A673 (cell line): ENCODE results near the gene AGBL3. TPM values are rescaled to one million over a fixed set of nuclear protein-coding genes. Genes with fewer than 3 reads are reported as not detected.

ENCODE experiments used
- BruUV-seq: library from RNA; stranded (reverse); fragments of 400-500 nt; replicated peaks from 2 replicates; lab custom pipeline; 2021; lab: Mats Ljungman, UMichigan
- CTCF ChIA-PET: fragments of 300-600 bp; sonication (Branson Sonifier 250); formaldehyde crosslinking; loops from one replicate; lab custom pipeline; 2022; ENCODE audit warnings: antibody characterized with exemption; lab: Charles Lee
- POLR2A ChIA-PET: fragments of 300-600 bp; sonication (Branson Sonifier 250); formaldehyde crosslinking; loops from one replicate; lab custom pipeline; 2022; ENCODE audit warnings: antibody characterized with exemption; ENCODE audit not compliant: low non-redundant PET; lab: Charles Lee
- DNase-seq: peaks from one replicate; pipeline ENCODE4 v3.0.0-alpha.2; 2015; ENCODE audit warnings: low spot score
- H3K27ac ChIP-seq: fragments of 200-600 bp; sonication (generic); 2 replicates; pipeline ENCODE4 v1.5.1; 2016; ENCODE audit warnings: mixed run types, low read depth, mild to moderate bottlenecking, mixed read lengths, antibody characterized with exemption, low read length; ENCODE audit not compliant: poor library complexity, severe bottlenecking
- H3K27me3 ChIP-seq: fragments of 200-600 bp; sonication (generic); replicated peaks from 2 replicates; pipeline ENCODE4 v1.6.1; 2017; ENCODE audit warnings: mixed run types, low read depth, mild to moderate bottlenecking, mixed read lengths, antibody characterized with exemption, low read length; ENCODE audit not compliant: insufficient read depth, poor library complexity
- H3K36me3 ChIP-seq: fragments of 200-600 bp; sonication (generic); 2 replicates; pipeline ENCODE4 v1.6.1; 2016; ENCODE audit warnings: mixed run types, mild to moderate bottlenecking, mixed read lengths, antibody characterized with exemption, low read length; ENCODE audit not compliant: insufficient read depth, poor library complexity, severe bottlenecking
- H3K4me1 ChIP-seq: fragments of 200-600 bp; sonication (generic); 2 replicates; pipeline ENCODE4 v1.6.1; 2017; ENCODE audit warnings: mixed run types, mild to moderate bottlenecking, mixed read lengths, antibody characterized with exemption, low read length; ENCODE audit not compliant: insufficient read depth, poor library complexity, severe bottlenecking
- H3K4me3 ChIP-seq: fragments of 200-600 bp; sonication (generic); 2 replicates; pipeline ENCODE4 v1.5.1; 2016; ENCODE audit warnings: low read depth, mixed run types, mild to moderate bottlenecking, mixed read lengths, low read length; ENCODE audit not compliant: poor library complexity, severe bottlenecking
- H3K9me3 ChIP-seq: fragments of 200-600 bp; sonication (generic); 2 replicates; pipeline ENCODE4 v1.6.1; 2016; ENCODE audit warnings: mixed run types, low read depth, mild to moderate bottlenecking, mixed read lengths, antibody characterized with exemption, low read length; ENCODE audit not compliant: poor library complexity, severe bottlenecking
- EZH2 ChIP-seq: fragments of 200-600 bp; sonication (generic); IDR thresholded peaks from 2 replicates; pipeline ENCODE4 v1.6.1; 2017; ENCODE audit warnings: borderline replicate concordance, low read depth, mild to moderate bottlenecking, mixed read lengths, antibody characterized with exemption, low read length; ENCODE audit not compliant: poor library complexity, severe bottlenecking
- intact Hi-C: fragments of 100-400 bp; cut with micrococcal nuclease; formaldehyde crosslinking; loops from one replicate; pipeline ENCODE4 v1.10.0; 2022; ENCODE audit not compliant: unreplicated experiment
- total RNA-seq: library from RNA; stranded (reverse); gene quantifications from 2 replicates; pipeline ENCODE4 v1.2.3, GENCODE V29; 2021
- TF ChIP-seq, protein P1 (sequence below): fragments of 300-800, 200-600 bp; sonication (generic); conservative IDR thresholded peaks from 2 replicates; pipeline ENCODE4 v1.5.1; 2017; ENCODE audit warnings: low read depth, mild to moderate bottlenecking, antibody characterized with exemption, low read length, moderate library complexity, mixed read lengths

Gene AGBL3
- total RNA-seq, 1 experiment from 2014 or later, result 2.9 TPM

DNA sequence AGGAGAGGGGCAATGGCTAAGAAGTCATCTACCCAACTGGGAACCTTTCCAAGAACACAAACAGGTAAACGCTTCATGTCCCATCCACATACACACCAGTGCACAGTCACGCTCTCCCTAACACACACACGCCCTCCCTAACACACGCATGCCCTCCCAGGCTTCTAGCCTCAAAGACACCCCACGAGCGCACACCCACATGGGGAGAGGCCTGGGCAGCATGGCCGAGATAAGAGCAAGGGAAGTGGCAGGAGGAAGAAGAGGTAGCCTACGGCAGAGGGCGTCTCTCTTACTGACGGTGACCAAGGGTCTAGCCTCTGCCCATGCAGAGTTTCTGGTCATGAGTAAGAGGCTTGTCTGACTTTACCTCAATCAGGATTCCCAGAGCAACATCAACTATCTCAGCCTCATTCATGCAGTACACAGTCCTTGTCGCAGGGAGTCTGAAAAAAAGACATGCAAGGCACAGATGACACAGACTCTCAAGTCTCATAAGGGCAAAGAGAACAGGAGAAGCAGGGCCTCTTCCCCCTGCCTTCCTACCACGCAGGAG, 181.1 kb downstream of the AGBL3 start:
- no peak overlapping the region for H3K4me3 ChIP-seq
- H3K27me3 ChIP-seq, result no peaks in the 10 kb centered on the region
- BruUV-seq, result no TSS peak
- ChIA-PET CTCF (no interaction called here), POLR2A (no interaction called here)
- TF ChIP-seq, protein P1, sequence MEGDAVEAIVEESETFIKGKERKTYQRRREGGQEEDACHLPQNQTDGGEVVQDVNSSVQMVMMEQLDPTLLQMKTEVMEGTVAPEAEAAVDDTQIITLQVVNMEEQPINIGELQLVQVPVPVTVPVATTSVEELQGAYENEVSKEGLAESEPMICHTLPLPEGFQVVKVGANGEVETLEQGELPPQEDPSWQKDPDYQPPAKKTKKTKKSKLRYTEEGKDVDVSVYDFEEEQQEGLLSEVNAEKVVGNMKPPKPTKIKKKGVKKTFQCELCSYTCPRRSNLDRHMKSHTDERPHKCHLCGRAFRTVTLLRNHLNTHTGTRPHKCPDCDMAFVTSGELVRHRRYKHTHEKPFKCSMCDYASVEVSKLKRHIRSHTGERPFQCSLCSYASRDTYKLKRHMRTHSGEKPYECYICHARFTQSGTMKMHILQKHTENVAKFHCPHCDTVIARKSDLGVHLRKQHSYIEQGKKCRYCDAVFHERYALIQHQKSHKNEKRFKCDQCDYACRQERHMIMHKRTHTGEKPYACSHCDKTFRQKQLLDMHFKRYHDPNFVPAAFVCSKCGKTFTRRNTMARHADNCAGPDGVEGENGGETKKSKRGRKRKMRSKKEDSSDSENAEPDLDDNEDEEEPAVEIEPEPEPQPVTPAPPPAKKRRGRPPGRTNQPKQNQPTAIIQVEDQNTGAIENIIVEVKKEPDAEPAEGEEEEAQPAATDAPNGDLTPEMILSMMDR, result no peak
- no peak for TF ChIP-seq EZH2
- no peak overlapping the region for H3K27ac ChIP-seq
- intact Hi-C loops, result no loop called here
- no peak for DNase-seq
- peaks cover 5% of the 10 kb centered on the region for H3K9me3 ChIP-seq
- peaks cover 7% of the 10 kb centered on the region for H3K4me1 ChIP-seq
- H3K36me3 ChIP-seq, result peaks cover 30% of the 10 kb centered on the region

DNA sequence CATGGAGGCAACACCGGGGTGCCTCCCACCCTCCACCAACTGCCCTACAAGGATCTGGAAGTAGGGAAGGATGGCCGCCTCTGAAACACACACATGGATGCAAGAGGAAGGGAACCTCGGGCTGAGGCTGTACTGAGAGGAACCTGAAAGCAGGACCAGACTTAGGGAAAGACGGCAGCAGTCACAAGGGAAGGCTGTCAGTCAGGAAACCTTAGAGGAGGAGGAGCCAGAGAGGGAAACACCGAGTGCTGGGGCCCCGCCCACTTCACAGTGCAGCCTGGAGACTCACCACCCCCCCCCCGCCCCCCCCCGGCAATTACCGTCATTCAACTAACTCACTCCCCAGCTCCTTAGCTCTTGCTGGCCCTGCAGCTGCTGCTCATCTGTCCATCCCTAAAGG, 181.7 kb downstream of the AGBL3 start:
- Histone ChIP-seq H3K36me3 (peaks cover 30% of the 10 kb centered on the region), H3K4me1 (peaks cover 7% of the 10 kb centered on the region), H3K27me3 (no peaks in the 10 kb centered on the region), H3K9me3 (peaks cover under 1% of the 10 kb centered on the region), H3K27ac (no peak overlapping the region), H3K4me3 (no peak overlapping the region)
- ChIA-PET CTCF (no interaction called here), POLR2A (no interaction called here)
- DNase-seq, result no peak
- BruUV-seq, result no TSS peak
- intact Hi-C loops, result no loop called here
- TF ChIP-seq, protein P1, result no peak
- no peak for TF ChIP-seq EZH2

DNA sequence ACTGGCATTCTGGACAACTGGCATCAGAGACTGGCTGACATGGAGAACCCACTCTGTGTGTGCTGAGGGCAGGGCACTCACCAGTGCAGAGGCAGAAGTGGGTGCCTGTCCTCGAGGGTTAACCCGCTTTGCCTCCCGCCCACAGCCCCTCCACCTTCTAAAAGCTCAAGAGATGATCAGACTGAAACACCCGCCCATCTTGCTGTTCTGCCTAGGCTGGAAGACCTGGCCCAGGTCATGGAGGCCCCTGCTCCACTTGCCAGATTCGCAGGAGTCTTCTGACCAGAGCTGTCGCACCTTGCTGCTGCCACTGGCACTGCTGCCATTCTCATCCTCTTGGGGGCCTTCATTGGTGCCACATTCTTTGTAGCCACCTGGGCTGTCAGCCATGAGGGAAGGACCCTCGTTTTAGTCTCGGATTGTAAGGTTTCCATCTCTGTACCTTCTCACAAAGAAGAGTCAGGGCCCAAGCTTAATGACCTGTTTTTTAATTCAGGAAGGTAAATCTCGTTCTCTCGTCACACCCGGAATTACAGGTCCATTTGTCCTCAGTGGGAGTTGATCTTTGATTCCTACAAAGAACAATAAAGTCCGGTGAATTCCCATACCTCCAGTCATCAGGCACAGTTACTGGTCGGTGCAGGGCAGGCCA, 182.3 kb downstream of the AGBL3 start:
- H3K36me3 ChIP-seq, result peaks cover 30% of the 10 kb centered on the region
- POLR2A ChIA-PET, result no interaction called here

More for the DNA sequence above, 182.3 kb downstream of the AGBL3 start:
- TF ChIP-seq, protein P1, result no peak
- no peak for TF ChIP-seq EZH2
- H3K27me3 ChIP-seq, result no peaks in the 10 kb centered on the region
- no peaks in the 10 kb centered on the region for H3K9me3 ChIP-seq
- DNase-seq, result no peak
- H3K4me3 ChIP-seq, result no peak overlapping the region
- CTCF ChIA-PET, result interaction anchor here (1.5 kb wide), 1 partner anchor 8 kb away, joined by 4 read pairs; no protein-coding TSS in a partner anchor
- no peak overlapping the region for H3K27ac ChIP-seq
- H3K4me1 ChIP-seq, result peaks cover 7% of the 10 kb centered on the region
- no TSS peak for BruUV-seq
- intact Hi-C loops, result no loop called here
